Psoas muscle (tissue), 8 donors: ENCODE measurements around the gene CBX6. TPM values are rescaled to one million over a fixed set of nuclear protein-coding genes. Genes with fewer than 3 reads are reported as not detected.

Experiments
- ATAC-seq, 4 donors: fragments of 200-7000 bp; cut with Tn5 transposase; one replicate each; pipeline ENCODE4 v1.9.1; 2020; ENCODE audit warnings: moderate library complexity in 3 of 4, mild to moderate bottlenecking in 2 of 4
- DNase-seq, 2 donors: peaks; one replicate each; pipeline ENCODE4 v3.0.0-alpha.2; 2020
- H3K27ac ChIP-seq: fragments of 200-600 bp; one replicate; pipeline ENCODE4 v1.8.0; 2022
- H3K27me3 ChIP-seq, 3 donors: fragments of 200-600 bp in 1 of 3; one replicate each; pipeline versions ENCODE4 v1.6.1 to v1.8.0; 2013 to 2022; ENCODE audit warnings: low read length in 2 of 3, mild to moderate bottlenecking in 2 of 3, moderate library complexity in 1 of 3; ENCODE audit not compliant: insufficient read depth in 3 of 3
- H3K36me3 ChIP-seq, 2 donors: fragments of 200-600 bp in 1 of 2; one replicate each; pipeline versions ENCODE4 v1.6.1 to v1.8.0; 2013 to 2022; ENCODE audit warnings: low read depth in 1 of 2, mild to moderate bottlenecking in 1 of 2, moderate library complexity in 1 of 2; ENCODE audit not compliant: insufficient read depth in 1 of 2
- H3K4me1 ChIP-seq: fragments of 200-600 bp; one replicate; pipeline ENCODE4 v1.8.0; 2022
- H3K4me3 ChIP-seq: fragments of 200-600 bp; one replicate; pipeline ENCODE4 v1.8.0; 2022; ENCODE audit warnings: mild to moderate bottlenecking
- H3K9me3 ChIP-seq: fragments of 200-600 bp; one replicate; pipeline ENCODE4 v1.8.0; 2022
- CTCF ChIP-seq: fragments of 200-600 bp; IDR thresholded peaks from one replicate; pipeline ENCODE4 v1.8.0; 2022; ENCODE audit warnings: antibody characterized with exemption
- WGBS, 3 donors: extraction: QIAGEN DNeasy Blood & Tissue Kit; methylation state at CpG; one replicate each; pipeline versions ENCODE4 v1.1.6 to v1.1.7; 2013; 5-methylcytosine and 5-hydroxymethylcytosine counted together
- intact Hi-C, 2 donors: fragments of 100-400 bp; cut with DNase I; formaldehyde crosslinking; loops; one replicate each; pipeline versions ENCODE4 v1.11.0 to v1.14.2; 2022
- polyA plus RNA-seq, 3 donors: library from polyadenylated mRNA; stranded (reverse); fragments of 200-250 nt; gene quantifications; one replicate each; pipeline ENCODE4 v1.2.3, GENCODE V29; 2013
- total RNA-seq, 4 donors: library from RNA; stranded (reverse); fragmentation: NEBNext Ultra II Directional in 2 of 4; extraction: Animal tissue kit (Norgen Biotek cat#: 25700) in 2 of 4; gene quantifications; one replicate each; pipeline versions ENCODE4 v1.2.1 to v1.2.4, GENCODE V29; 2021 to 2023
- donor health status: healthy with polysubstance abuse.
- donor health status: DM: no; HTN: no; CAD: no; lungs with moderate emphysema.
- donor health status: Bipolar disorder and iron deficiency.
- donor health status: healthy.
- donor health status: DM: yes; HTN: yes; CAD: no.
- donor health status: DM: no; HTN: no; CAD: no.
- donor health status: DM: no; HTN: no; CAD: no.
- donor health status: DM: yes; HTN: yes; CAD: no.

The CBX6 gene
- total and polyA plus RNA-seq, 7 donors = 5.2 to 21.0 (median 17.1) TPM

DNA sequence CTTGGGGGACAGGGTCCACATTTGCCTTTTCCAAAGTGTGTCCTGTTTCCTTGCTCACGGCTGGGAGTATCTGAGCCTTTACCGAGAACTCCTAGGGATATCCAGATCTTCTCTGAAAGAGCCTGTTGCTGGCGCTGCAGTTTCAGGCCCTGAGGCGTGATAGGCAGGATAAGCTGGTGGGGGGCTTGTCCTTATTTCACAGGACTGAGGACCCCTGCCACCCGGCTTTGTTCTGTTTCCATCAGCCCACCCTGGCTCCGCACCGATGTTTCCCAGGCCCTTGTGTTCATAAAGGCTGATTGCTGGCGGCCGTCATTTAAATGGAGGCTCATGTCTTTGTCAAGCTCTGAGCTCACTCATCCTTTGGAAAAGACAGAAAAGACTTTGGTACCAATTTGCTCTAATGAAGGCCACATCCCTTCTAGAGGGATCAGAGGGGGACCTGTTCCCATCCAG, 18.8 kb downstream of the CBX6 start:
- Histone ChIP-seq H3K36me3 (no peaks in the 10 kb centered on the region), H3K27me3 (peaks cover 0 to 35% (median 9%) of the 10 kb centered on the region in 3 donors), H3K4me1 (no peaks in the 10 kb centered on the region), H3K27ac (no peak overlapping the region), H3K4me3 (no peak overlapping the region), H3K9me3 (no peaks in the 10 kb centered on the region)
- no peak for TF ChIP-seq CTCF
- no peak for ATAC-seq
- WGBS, 3 donors = 59 to 68% (median 62%) methylated on average over 9 of the region's 9 CpGs
- DNase-seq = no peak
- intact Hi-C loops = no loop called here

- DNase-seq = no peak
- Histone ChIP-seq H3K27me3 (peaks cover 0 to 36% (median 9%) of the 10 kb centered on the region in 3 donors), H3K27ac (no peak overlapping the region), H3K4me3 (no peak overlapping the region), H3K9me3 (no peaks in the 10 kb centered on the region), H3K36me3 (no peaks in the 10 kb centered on the region), H3K4me1 (no peaks in the 10 kb centered on the region)
- TF ChIP-seq CTCF = no peak
- ATAC-seq = no peak
- 88 to 96% (median 89%) methylated on average over 1 of the region's 1 CpG for WGBS, 3 donors
- intact Hi-C loops = no loop called here
These were observed 19.5 kb downstream of the CBX6 start for GRCh38 chr22:38852522-38852921.

DNA sequence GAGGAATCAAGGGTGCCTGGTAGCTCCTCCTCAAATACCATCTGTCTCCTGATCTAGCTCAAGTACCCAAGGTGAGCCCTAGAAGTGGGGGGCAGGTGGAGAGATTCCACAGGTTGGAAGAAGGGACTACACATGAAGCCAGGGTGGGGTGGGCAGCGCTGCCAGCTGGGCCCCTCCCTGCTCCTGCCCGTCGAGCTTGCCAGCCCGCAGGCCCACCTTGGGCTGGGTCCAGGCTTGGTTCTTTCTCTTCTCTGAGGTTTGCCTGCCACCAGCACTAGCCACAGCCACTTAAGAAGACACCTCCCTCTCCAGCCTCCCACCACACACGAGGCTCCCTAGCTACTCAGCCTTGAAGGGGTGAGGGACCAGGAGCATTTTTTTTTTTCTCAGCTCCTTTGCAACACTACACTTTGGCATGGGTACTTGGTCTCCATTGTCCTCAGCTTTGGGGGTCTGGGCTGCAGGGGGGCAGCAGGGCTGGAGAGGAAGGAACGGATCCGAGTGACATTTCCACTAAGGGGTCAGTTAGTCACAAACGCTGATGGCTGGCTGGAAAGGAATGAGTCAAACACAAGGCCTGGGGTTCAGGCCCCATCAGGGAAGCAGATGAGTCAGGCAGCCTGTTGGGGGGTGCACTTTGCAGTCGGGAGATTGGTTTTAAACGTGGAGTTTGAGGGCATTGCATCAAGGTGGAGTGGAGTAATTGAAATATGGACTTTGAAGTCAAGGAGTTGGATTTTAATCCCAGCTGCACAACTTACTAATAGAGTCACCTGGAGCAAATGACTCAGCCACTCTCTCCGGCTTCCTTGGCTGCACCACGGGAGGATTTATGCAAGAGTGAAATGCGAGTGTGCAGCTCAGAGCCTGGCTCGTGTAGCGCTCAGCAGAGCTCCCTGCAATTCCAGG, 20.8 kb downstream of the CBX6 start:
- Histone ChIP-seq H3K27ac (no peak overlapping the region), H3K9me3 (no peaks in the 10 kb centered on the region), H3K4me3 (no peak overlapping the region), H3K36me3 (no peaks in the 10 kb centered on the region), H3K27me3 (peaks cover 0 to 38% (median 9%) of the 10 kb centered on the region in 3 donors), H3K4me1 (no peaks in the 10 kb centered on the region)
- no peak for TF ChIP-seq CTCF
- ATAC-seq (peak in 3 of 4 donors; percentile 55 to 65 (median 64)), DNase-seq (peak in 1 of 2 donors; percentile 32)
- WGBS, 3 donors = 32 to 47% (median 38%) methylated on average over 15 of the region's 15 CpGs
- intact Hi-C loops = no loop called here

GRCh38 chr22:38850399-38850798, 21.6 kb downstream of the CBX6 start:
- Histone ChIP-seq H3K9me3 (no peaks in the 10 kb centered on the region), H3K4me1 (no peaks in the 10 kb centered on the region), H3K27me3 (peaks cover 0 to 38% (median 9%) of the 10 kb centered on the region in 3 donors), H3K4me3 (no peak overlapping the region), H3K27ac (no peak overlapping the region), H3K36me3 (no peaks in the 10 kb centered on the region)
- no peak for ATAC-seq
- TF ChIP-seq CTCF = no peak
- 48 to 66% (median 60%) methylated on average over 2 of the region's 2 CpGs for WGBS, 3 donors
- intact Hi-C loops = no loop called here
- no peak for DNase-seq
